ENCODE results near the gene SCN3A.

- TF ChIP-seq EP300 (IDR thresholded peaks at IDR 0.05) (no peak), CTCF (IDR thresholded peaks at IDR 0.05) (no peak)
These were observed 40.1 kb downstream of the SCN3A start for GRCh38 chr2:165163761-165164160.
